GM04503 (cell line): ENCODE measurements around the gene ZNF609.

Experiments used
- DNase-seq: peaks from one replicate; pipeline ENCODE4 v3.0.0-alpha.2; 2012; ENCODE audit warnings: low read depth

Gene ZNF609

GRCh38 chr15:64696481-64696880, 236.1 kb downstream of the ZNF609 start:
- DNase-seq: no peak

GRCh38 chr15:64697911-64698369, 237.6 kb downstream of the ZNF609 start:
- DNase-seq: no peak

GRCh38 chr15:64698823-64699222, 238.4 kb downstream of the ZNF609 start:
- DNase-seq: no peak

DNA sequence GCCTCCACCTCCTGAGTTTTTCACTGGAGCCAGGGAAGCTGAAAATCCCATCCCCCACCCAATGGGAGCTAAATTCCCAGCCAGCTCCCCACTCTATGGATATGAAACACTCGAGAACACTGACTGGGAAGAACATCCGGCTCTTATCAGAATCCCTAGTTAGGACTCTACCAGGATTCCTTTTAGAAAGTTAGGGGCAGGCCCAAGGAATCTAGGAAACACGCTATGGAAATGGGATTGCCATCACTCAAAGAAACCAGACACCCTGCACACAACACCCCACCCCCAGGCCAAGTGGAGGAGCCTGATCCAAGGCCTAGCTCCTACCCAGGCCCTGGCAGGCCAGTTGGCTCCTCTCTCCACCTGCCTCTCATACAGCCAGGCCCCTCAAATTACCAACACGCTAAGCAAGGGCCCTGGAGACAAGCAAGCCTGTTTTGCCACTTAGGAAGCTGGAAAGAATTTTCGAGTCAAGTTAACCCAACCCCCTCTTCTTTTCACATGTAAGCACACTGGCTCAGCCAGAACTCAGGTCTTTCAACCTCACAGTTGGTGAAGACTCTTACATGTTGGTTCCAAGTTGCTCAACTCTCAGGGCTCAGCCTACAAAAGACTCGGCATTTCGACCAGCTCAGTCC, 239.5 kb downstream of the ZNF609 start:
- DNase-seq: no peak

DNA sequence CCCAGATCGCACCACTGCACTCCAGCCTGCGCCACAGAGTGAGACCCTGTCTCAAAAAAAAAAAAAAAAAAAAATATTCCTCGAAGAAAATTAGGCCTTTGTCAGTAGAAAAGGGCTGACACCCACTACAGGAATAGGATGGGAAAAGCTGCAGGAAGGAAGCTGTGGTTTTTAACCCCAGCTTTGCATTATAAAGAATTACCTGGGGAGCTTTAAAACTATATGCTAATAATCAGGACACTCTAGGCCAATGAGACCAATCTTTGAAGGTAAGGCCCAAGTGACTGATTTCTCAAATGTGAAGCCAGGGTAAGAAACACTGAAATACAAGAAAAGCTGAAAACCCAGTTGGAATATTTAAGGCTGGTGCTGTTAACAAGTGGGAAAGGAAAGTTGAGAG, 240.7 kb downstream of the ZNF609 start:
- DNase-seq: no peak

GRCh38 chr15:64701482-64702184, 241.3 kb downstream of the ZNF609 start:
- DNase-seq: no peak

DNA sequence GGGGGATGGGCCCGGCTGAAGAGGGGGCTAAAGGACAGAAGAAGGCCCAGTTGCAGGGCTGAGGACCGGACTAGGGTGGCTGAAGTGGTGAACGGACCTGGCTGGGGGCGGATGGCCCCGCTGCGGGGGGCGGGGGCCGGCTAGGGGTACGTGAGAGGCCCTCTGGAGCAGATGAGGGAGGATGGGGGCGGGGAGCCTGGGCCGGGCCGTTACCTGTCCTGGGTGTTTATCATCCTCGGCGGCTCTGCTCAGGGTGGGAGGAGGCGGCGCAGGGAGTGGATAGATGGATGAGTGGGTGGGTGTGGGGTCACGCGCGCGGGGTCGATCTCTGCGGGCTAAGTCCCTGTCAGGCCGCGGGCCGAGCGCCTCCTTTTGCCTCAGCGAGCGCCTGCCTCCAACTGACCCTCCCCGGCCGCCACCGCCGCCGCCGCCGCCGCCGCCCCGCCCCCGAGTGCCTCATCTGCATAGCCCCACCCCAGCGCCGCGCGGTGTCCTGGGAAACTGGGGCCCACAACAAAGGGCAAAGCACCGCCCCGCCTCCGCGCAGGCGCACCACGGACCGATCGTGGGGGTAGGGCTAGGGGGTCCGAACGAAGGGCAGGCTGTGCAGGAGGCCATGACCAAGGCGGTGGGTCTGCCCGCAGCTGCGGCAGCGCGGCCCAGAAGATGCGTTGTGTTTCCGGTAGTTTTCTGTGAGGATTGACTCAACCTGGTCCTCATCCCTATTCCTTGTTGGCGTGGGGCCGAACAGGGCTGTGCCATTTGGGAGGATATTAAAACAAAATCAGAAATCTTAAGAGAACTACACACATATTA, 242.6 kb downstream of the ZNF609 start:
- peak; percentile 38 for DNase-seq

- no peak for DNase-seq
Measured at GRCh38 chr15:64703632-64703959, 243.2 kb downstream of the ZNF609 start.

GRCh38 chr15:64705006-64705405, 244.6 kb downstream of the ZNF609 start:
- no peak for DNase-seq

- no peak for DNase-seq
Measured at GRCh38 chr15:64706011-64706911, 245.9 kb downstream of the ZNF609 start.

DNA sequence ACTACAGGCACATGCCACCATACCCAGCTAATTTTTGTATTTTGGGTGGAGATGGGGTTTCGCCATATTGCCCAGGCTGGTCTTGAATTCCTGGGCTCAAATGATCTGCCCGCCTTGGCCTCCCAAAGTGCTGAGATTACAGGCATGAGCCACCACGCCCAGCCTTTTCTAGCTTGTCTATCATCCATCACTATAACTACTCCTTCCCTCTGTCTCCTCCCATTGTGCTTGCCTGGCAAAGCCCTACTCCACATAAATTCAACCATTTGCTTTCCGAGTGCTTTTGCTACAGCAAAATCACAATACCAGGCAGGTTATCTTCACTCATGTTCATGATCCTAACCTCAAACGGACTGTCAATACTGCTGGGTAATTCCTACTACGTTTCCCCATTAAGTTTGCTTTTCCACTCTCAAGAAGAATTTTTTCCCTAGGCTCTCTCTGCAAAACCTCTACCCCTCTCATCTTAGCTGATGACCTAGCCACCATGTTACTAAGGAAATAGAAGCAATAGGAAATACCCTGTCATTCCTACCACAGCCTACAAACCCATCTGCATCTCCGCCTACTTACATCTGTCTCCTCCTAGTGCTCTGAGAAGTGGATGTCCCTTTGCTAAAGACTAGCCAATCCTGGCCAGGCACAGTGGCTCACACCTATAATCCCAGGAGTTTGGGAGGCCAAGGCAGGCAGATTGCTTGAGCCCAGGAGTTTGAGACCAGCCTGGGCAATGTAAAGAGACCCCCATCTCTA, 250.5 kb downstream of the ZNF609 start:
- DNase-seq: no peak

- no peak for DNase-seq
Measured at GRCh38 chr15:64712353-64712752, 252.0 kb downstream of the ZNF609 start.

DNA sequence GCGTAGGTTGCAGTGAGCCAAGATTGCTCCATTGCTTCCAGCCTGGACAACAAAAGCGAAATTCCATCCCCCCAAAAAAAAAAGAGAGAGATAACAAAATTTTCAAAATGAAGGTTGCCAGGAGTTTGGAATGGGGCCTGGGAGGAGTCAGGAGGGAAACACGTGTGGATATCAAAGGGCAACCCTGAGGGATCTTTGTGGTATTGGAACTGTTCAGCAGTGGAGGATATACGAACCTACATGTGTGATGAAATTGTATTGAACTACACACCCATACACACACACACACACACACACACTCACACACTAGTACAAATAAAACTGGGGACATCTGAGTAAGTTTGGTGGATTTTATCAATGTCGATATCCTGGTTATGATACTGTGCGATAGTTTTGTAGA, 253.2 kb downstream of the ZNF609 start:
- no peak for DNase-seq

DNA sequence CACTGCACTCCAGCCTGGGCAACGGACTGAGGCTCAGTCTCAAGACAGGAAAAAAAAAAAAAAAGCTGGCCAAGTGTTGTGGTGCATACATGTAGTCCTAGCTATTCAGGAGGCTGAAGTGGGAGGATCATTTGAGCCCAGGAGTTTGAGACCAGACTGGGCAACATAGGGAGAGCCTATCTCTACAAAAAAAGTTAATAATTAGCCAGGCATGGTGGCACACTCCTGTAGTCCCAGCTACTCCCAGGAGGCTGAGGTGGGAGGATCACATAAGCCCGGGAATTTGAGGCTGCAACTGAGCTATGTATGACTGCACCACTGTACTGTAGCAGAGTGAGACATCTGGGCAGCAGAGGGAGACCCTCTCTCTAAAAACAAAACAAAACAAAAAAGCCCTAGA, 256.1 kb downstream of the ZNF609 start:
- no peak for DNase-seq

- DNase-seq: no peak
Measured at GRCh38 chr15:64717130-64717529, 256.8 kb downstream of the ZNF609 start.

DNA sequence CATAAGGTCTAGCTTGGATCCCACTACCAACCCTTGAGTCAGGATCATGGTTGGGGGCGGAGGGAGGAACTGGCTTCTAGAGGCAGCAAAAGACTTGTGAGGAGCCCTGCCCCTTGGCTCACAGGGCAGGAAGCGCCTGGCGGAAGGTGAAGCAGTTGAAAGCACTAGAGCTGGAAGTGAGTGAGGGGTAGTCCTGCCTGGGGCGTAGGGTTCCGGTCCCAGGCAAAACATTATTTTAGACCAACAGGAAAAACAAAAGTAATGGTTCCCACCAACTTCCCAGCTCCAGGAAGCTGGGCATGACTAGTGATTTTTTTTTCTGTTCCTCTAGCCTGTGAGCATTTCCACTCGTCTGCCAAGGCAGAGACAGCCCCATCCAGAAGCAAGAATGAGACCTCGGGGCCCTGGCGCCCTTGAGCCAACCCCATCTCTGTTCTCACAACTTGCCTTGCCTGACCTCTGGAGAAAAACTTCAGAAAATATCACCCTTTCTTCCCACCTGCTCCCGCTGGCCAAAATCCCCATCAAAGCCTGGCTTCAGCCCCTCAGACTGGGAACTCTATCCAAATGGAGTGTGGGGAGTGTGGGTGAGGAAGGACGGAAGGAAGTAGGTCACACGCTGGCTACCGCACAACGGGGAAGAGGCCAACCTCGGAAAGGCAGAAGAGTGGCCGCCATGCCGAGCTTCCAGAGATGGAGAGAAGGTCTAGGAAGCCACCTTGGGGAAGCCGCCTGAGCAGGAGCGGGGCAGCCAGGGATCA, 257.5 kb downstream of the ZNF609 start:
- DNase-seq: no peak

GRCh38 chr15:64720188-64720587, 259.8 kb downstream of the ZNF609 start:
- DNase-seq: no peak

- no peak for DNase-seq
Measured at GRCh38 chr15:64730151-64730550, 269.8 kb downstream of the ZNF609 start.

DNA sequence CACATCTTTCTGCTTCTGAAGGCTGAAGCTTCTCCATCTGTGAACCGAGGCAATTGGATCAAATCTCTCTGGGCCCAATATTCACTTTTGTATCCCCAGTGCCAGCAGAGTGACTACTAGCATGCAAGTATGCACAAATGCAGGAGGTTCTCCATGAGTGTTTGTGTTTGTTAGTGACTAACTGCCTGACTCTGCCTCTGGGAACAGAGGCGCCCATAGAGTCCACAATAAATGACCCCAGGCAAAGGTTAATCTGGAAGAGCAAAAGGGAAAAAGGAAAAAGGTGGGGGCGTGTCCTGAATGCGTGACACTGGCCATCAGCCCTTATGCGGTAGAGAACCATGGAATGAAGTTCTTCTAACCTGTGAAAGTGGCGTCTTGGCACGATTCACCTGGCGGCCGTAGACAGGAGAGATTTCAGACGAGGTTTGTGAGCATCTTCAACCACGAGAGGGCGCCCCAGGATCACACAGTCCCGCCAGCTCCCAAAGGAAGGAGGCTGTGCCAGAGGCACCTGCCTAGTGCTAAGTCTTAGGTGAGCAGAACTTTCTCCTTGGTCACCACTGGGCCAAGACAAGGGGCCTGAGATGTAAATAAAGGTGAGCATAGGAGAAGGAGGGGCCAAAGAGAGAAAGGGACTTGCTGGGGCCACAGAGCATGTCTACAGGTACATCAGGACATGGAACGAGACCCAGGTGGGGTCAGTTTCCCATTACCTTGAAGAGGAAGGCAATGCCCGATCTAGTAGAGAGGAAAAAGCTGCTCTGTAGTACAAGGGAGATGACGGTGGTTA, 270.8 kb downstream of the ZNF609 start:
- DNase-seq: no peak

DNA sequence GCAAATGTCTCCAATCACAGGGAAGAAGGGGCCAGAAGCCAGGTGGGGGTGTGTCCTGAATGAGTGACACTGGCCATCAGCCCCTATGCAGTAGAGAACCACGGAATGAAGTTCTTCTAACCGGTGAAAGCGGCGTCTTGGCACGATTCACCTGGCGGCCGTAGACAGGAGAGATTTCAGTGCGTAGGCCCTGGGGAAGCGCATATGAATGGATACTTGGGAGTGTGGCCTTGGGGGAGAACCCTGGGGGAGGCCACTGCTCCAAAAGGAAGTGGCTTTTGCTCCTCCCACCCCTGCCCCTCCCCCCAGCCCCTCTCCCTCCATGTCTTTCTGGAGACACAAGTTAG, 271.4 kb downstream of the ZNF609 start:
- no peak for DNase-seq
